Stimulated activated CD8-positive, alpha-beta memory T cell treated with anti-CD3 and anti-CD28 coated beads, Interleukin-7, amount 100 ng/mL, for 4 hours (primary cell): Measurements from ENCODE around the gene CACNA1E.

Experiments used
- DNase-seq, 2 donors: peaks; one replicate each; pipeline ENCODE4 v3.0.0-alpha.2; 2020; ENCODE audit warnings: low read depth in 2 of 2

Gene CACNA1E

GRCh38 chr1:181483285-181484195 lies at the start of gene CACNA1E:
TSS of gene CACNA1E (plus strand) at chr1:181483517. CDS start at chr1:181483745, 228 bp downstream.
- DNase-seq, result no peak

- DNase-seq, result no peak
Observed at GRCh38 chr1:181433931-181434330, 49.4 kb upstream of the CACNA1E start.

DNA sequence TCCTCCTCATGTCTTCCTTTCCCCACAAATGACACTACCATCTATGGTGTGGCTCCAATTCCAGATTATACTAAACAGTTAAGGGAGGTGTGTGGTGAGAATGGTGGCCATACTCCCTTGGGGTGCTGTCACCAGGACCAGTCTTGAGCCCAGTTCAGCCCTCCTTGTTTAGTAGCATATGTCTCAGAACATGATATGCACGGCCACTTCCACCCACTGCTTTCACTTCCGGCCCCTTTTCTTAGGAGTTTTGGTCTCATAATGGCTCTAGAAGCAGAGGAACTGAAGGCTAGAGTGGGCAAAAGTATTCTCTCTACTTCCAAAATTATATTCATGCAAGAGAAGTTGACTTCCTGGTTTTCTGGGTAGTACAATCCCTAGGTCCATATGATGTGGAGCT lies 45.3 kb upstream of the CACNA1E start:
- no peak for DNase-seq

DNA sequence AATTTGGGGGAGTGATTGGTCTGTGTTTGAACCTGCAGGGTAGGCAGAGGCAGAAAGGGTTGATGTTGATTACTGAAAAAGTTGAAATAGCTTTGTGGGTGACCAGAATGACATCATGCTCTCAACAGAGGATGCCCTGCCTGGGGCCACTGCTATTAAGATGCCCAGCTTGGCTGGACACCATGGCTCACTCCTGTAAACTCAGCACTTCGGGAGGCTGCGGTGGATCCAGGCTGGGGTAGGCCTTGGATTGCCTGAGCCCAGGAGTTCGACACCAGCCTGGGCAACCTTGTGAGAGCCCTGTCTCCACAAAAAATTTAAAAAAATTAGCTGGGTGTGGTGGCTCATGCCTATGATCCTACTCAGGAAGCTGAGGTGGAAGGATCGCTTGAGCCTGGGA lies 42.8 kb upstream of the CACNA1E start:
- no peak for DNase-seq

DNA sequence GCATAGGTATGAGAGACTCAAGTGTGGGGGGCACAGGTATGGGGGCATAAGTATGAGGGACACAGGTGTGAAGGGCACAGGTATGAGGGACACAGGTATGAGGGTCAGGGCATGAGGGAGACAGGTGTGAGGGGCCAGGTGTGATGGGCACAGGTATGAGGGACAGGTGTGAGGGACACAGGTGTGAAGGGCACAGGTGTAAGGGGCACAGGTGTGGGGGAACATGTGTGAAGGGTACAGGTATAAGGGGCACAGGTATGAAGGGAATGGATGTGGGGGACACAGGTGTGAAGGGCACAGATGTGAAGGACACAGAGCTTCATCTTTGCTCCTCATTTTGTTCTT lies 41.2 kb upstream of the CACNA1E start:
- no peak for DNase-seq

DNA sequence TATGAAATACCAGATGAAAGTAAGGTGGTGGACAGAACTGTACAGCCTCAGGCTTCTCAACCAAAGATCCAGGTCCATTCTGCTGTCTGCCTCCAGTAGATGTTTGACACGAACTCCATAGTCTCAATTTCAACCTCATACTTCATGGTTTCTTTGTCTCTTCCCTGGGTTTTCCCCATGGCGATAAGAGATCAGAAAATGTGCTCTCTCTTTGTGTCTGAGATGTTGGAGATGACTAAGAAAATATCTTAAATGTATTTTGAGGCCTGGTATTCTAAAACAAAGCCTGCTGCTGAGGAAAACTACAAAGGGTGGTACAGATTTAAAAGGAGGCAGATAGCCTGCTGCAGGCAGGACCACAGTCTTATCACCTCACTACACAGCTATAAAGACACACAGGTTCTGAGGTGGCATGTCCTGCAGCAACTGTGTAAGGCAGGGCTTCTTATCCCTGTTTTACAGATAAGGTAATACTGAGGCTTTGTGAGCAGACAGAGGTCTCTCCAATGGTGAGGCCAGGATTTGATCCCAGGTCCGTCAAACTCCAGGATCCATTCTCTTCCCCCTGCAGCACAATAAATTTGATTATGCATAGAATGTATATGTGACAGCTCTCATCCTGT lies 40.0 kb upstream of the CACNA1E start:
- DNase-seq, result no peak

DNA sequence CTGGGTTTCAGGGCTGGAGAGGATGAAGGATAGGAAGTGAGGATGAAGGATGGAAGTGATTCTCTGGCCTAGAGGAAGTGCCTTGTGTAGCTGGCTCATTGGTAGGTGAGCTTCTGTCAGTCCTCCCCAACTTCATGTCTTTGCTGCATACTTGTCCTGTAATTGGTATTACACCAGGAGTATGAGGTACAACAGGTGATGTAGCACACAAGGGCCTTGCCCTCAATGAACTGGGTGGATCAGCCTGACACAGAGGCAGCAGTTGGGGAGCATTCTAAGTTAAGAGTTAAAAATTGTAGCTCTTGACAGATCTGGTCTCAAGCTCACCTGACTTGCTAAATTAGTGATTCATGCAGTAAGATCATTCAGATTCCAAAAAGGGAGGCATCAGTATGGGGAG lies 37.9 kb upstream of the CACNA1E start:
- DNase-seq, result no peak

GRCh38 chr1:181448461-181448860 lies 34.9 kb upstream of the CACNA1E start:
- no peak for DNase-seq

GRCh38 chr1:181451661-181452230 lies 31.6 kb upstream of the CACNA1E start:
- DNase-seq, result no peak

DNA sequence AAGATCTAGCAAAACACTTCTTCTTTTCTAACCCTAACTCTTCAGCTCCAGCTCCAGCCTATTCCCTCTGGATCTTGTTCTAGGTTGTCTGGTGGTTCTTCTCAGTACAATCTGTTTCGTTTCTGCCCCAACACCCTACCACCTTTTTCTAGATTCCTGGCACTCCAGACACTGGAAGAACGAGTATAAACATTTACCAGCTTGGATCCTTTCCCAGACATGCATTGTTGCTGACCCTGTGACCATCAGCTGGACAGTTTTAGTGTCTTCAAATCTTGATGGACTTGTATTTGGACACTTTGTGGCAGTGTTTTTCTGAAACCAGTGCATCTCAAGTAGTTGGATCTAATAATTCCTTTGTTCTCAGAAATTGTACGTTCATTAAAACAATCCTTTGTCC lies 30.6 kb upstream of the CACNA1E start:
- no peak for DNase-seq

- no peak for DNase-seq
Observed at GRCh38 chr1:181453541-181454201, 29.6 kb upstream of the CACNA1E start.

- DNase-seq, result no peak
Observed at GRCh38 chr1:181456551-181456950, 26.8 kb upstream of the CACNA1E start.

- no peak for DNase-seq
Observed at GRCh38 chr1:181458419-181458818, 24.9 kb upstream of the CACNA1E start.

DNA sequence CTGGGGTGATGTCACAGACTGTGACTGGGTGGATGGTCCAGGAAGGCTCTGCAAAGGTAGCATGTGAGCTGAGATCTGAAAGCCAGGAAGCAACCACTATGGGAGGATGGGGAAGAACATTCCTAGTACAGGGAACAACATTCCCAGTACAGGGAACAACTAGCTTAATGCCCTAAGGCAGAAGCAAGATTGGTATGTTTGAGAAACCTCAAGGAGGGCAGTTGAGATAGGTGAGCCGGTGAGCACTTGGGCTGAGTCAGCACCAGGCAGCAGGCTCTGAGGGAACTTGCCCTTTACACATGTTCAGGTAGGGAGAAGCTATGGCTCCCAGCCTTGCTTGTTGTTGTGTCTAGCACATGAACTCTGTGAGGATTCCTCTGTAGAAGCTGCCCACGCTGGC lies 24.2 kb upstream of the CACNA1E start:
- DNase-seq, result no peak

DNA sequence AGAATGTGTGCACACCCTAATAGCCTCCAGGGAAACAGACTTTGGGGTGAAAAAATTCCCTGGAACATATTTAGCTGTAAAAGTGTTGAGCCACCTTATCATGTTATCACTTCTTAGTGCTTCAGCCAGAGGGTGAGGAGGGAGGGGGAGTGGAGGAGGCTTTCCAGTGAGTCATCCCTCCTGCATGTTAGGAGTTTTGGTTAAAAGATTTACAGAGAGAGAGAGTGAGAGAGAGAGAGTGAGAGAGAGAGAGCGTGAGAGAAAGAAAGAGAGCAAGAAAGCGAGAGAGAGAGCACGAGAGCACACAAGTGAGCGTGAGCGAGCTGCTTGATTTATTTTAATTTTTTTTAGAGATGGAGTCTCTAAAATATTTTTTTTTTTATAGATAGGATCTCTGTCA lies 13.5 kb upstream of the CACNA1E start:
- DNase-seq, result no peak

GRCh38 chr1:181475580-181475979 lies 7.7 kb upstream of the CACNA1E start:
- no peak for DNase-seq

DNA sequence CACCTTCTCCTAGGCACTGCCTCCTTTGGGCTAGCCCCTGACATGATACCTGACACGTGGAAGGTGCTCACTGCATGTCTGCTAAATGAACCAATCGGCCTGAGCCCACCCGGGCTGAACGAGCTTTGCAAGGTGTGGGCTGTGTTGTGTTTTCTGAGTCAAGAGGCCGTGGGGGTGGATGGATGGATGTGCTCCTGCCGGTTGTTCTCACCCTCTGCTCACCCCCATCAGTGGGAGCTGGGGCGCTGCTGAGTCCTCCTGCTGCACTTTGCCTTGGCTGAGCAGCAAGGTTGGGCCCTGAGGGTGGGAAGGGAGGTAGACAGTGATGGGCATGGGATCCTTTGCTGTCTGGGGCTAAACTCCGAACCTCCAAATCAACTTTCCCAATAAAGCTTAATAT lies 6.7 kb upstream of the CACNA1E start:
- DNase-seq, result no peak

GRCh38 chr1:181478306-181478705 lies 5.0 kb upstream of the CACNA1E start:
- DNase-seq, result no peak

DNA sequence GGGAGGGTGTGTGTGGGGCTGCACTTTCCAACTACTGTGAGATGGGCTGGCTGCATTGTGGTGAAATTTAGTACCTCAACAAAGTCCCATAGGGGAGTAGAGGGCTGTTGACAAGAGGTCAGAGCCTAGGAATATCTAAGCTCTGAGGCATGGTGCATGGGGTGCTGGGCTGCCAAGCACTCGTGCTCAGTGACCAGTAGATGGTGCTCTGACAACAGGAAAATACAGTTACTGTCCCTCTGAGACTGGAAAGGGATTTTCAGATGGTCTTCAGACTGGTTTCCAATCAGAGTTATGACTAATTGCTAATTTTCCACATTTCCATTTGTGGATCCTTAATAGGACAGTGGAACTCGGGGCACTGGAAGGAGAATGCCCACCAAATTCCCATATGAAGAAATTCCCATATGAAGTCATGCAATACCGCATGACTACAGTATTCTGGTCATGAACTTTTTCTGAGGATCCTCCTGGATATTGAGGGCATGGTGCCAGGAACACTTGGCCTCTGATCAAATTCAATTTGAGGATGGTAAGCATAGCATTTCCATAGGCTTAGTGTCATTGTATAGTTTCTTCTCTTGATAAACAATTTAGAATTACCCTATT lies 4.1 kb upstream of the CACNA1E start:
- DNase-seq, result no peak

- no peak for DNase-seq
Observed at GRCh38 chr1:181482001-181482430, 1.3 kb upstream of the CACNA1E start.

DNA sequence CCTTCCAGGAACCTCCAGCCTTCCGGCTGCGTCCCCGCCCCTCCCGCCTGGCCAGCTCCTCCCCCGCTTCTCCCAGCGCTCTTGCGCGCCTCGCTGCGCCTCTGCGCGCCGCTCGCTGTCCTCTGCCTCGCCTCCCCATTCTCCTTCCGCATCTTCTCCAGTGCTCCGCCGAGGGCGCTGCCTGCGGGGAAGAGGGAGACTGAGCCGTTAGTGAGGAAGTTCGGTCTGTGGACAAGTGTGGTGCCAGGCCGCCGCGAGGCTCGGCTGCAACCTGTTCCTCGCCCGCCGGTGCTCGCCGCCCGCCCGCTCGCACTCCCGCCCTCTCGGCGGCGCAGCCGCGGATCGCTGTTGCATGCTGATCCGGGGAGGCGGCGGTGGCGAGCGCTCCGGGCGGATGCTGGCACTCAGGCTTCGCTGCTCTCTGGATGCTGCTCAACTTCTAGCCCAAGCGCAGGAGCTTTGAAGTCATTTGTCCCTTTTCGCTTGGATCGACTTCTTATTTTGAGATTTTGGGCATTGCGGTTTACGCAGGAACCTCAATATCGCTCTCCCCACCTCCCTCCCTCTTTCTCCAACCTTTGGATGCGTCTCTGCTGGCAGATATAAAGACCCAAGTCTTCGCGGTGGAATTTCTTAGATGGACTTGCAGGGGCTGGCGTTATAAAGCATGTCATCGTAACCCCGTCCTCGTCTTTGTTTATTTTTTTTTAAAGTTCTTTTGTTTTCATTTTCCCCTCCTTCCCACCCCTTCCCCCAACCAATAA lies 614 bp upstream of the CACNA1E start:
- DNase-seq, result no peak
